K562 (cell line): ENCODE data around the gene SCUBE1. TPM values are rescaled to one million over a fixed set of nuclear protein-coding genes. Genes with fewer than 3 reads are reported as not detected.

Experiments used
- ATAC-seq: fragments of 200-7000 bp; cut with Tn5 transposase; 3 replicates; pipeline ENCODE4 v1.9.1; 2020; ENCODE audit warnings: moderate library complexity
- BruUV-seq: library from RNA; stranded (reverse); fragments of 400-500 nt; replicated peaks from 2 replicates; lab custom pipeline; 2021; lab: Mats Ljungman, UMichigan
- CTCF ChIA-PET: fragments of 300-600 bp; formaldehyde crosslinking; extraction: SDS; loops from one replicate; lab custom pipeline; 2021; ENCODE audit warnings: low intra/inter-chr PET ratio; lab: Yijun Ruan, JAX
- POLR2A ChIA-PET: fragments of 300-600, 350-650 bp; sonication (Branson Sonifier 250); formaldehyde crosslinking; extraction: SDS; loops from one replicate; lab custom pipeline; 2021; ENCODE audit warnings: antibody characterized with exemption, inconsistent platforms; lab: Yijun Ruan, JAX
- DNase-seq, 4 experiments: peaks; one replicate each; pipeline versions ENCODE4 v3.0.0 to v3.0.0-alpha.2; 2011 to 2018; ENCODE audit warnings: low spot score in 3 of 4, mixed read lengths in 3 of 4; ENCODE audit errors: extremely low read depth in 1 of 4
- FAIRE-seq: peaks from 2 replicates; lab custom pipeline; 2011; peaks lifted over from hg19 to GRCh38; lab: Jason Lieb, UNC
- H2AFZ ChIP-seq: 2 replicates; pipeline ENCODE4 v1.6.0; 2011; ENCODE audit warnings: low read depth, low read length, control low read depth, inconsistent platforms
- H3K27ac ChIP-seq: fragments of 200-600 bp; 3 replicates; pipeline ENCODE4 v1.8.0; 2011; ENCODE audit warnings: low read depth, mild to moderate bottlenecking, control low read depth, inconsistent platforms, low read length, moderate library complexity, mixed read lengths; ENCODE audit errors: extremely low read depth
- H3K27me3 ChIP-seq, 2 experiments: fragments of 300-600 bp in 1 of 2; 2 replicates in 1 of 2; 3 replicates in 1 of 2; pipeline versions ENCODE4 v1.6.0 to v1.8.0; 2011; ENCODE audit warnings: inconsistent platforms in 2 of 2, low read length in 2 of 2, mild to moderate bottlenecking in 1 of 2, mixed read lengths in 1 of 2, moderate library complexity in 1 of 2; ENCODE audit not compliant: control insufficient read depth in 2 of 2, insufficient read depth in 2 of 2
- H3K36me3 ChIP-seq: fragments of 300-600 bp; 3 replicates; pipeline ENCODE4 v1.8.0; 2011; ENCODE audit warnings: mild to moderate bottlenecking, low read length, inconsistent platforms; ENCODE audit not compliant: control insufficient read depth, insufficient read depth
- H3K4me1 ChIP-seq, 2 experiments: fragments of 200-600 bp in 1 of 2; replicated peaks in 1 of 2; 2 replicates in 1 of 2; 3 replicates in 1 of 2; pipeline versions ENCODE4 v1.5.1 to v1.8.0; 2011; ENCODE audit warnings: inconsistent platforms in 2 of 2, low read length in 2 of 2, mild to moderate bottlenecking in 1 of 2, mixed read lengths in 1 of 2, moderate library complexity in 1 of 2; ENCODE audit not compliant: control insufficient read depth in 2 of 2, insufficient read depth in 2 of 2
- H3K4me2 ChIP-seq: 2 replicates; pipeline ENCODE4 v1.6.1; 2011; ENCODE audit warnings: low read length, control low read depth, inconsistent platforms, mixed read lengths; ENCODE audit not compliant: insufficient read depth
- H3K4me3 ChIP-seq: fragments of 200-600 bp; sonication (generic), shearing (Covaris generic); 2 replicates; pipeline ENCODE4 v1.5.1; 2016; ENCODE audit warnings: control low read depth, inconsistent platforms
- H3K79me2 ChIP-seq: fragments of 200-600 bp; 3 replicates; pipeline ENCODE4 v1.8.0; 2011; ENCODE audit warnings: low read length, inconsistent platforms; ENCODE audit not compliant: control insufficient read depth, insufficient read depth
- H3K9ac ChIP-seq, 2 experiments: 2 replicates each; pipeline versions ENCODE4 v1.6.0 to v1.6.1; 2011; ENCODE audit warnings: low read depth in 2 of 2, low read length in 2 of 2, control low read depth in 1 of 2, inconsistent platforms in 1 of 2, mild to moderate bottlenecking in 1 of 2, mixed read lengths in 1 of 2; ENCODE audit not compliant: insufficient read depth in 1 of 2
- H3K9me1 ChIP-seq: one replicate; pipeline ENCODE4 v1.6.0; 2011; ENCODE audit warnings: inconsistent platforms, mild to moderate bottlenecking, low read length, moderate library complexity; ENCODE audit not compliant: control insufficient read depth, insufficient read depth
- H3K9me3 ChIP-seq: replicated peaks from 2 replicates; pipeline ENCODE4 v1.5.1; 2011; ENCODE audit warnings: low read depth, low read length, inconsistent platforms; ENCODE audit not compliant: control insufficient read depth, insufficient read depth
- H4K20me1 ChIP-seq: replicated peaks from 2 replicates; pipeline ENCODE4 v1.6.1; 2011; ENCODE audit warnings: low read length, inconsistent platforms, mixed read lengths; ENCODE audit not compliant: control insufficient read depth, insufficient read depth
- CBX8 ChIP-seq: fragments of 200-600 bp; sonication (generic); IDR thresholded peaks from 2 replicates; pipeline ENCODE4 v1.6.1; 2012; ENCODE audit warnings: borderline replicate concordance, mixed run types, low read depth, mild to moderate bottlenecking, moderate library complexity, mixed read lengths, low read length, control low read depth, inconsistent platforms; ENCODE audit not compliant: poor library complexity, severe bottlenecking; ENCODE audit errors: extremely low read depth
- CHD2 ChIP-seq: IDR thresholded peaks from 2 replicates; pipeline ENCODE4 v1.6.1; 2011; ENCODE audit warnings: low read depth, low read length
- EP400 ChIP-seq: fragments of 450-650 bp; IDR thresholded peaks from 2 replicates; pipeline ENCODE4 v1.6.1; 2017; ENCODE audit warnings: antibody characterized with exemption, mild to moderate bottlenecking, moderate library complexity
- FOXK1 ChIP-seq: sonication (generic); formaldehyde crosslinking; IDR thresholded peaks from 2 replicates; pipeline ENCODE4 v1.8.0; 2022; ENCODE audit warnings: missing genetic modification reagents, mild to moderate bottlenecking, borderline replicate concordance
- KLF1 ChIP-seq: fragments of 450-650 bp; IDR thresholded peaks from 2 replicates; pipeline ENCODE4 v1.6.1; 2016; ENCODE audit warnings: missing genetic modification characterization, missing compliant biosample characterization
- MEF2A ChIP-seq: IDR thresholded peaks from 2 replicates; pipeline ENCODE4 v1.6.1; 2011; ENCODE audit warnings: low read depth, mild to moderate bottlenecking, low read length, moderate library complexity; ENCODE audit not compliant: control insufficient read depth
- NELFE ChIP-seq: IDR thresholded peaks from 2 replicates; pipeline ENCODE4 v1.6.1; 2011; ENCODE audit warnings: mild to moderate bottlenecking; ENCODE audit not compliant: insufficient read depth, insufficient read length
- POLR2AphosphoS2 ChIP-seq: IDR thresholded peaks from 2 replicates; pipeline ENCODE4 v1.6.1; 2012; ENCODE audit warnings: low read length, improper control_type of control experiment
- RBM15 ChIP-seq: fragments of 200-400 bp; formaldehyde crosslinking; IDR thresholded peaks from 2 replicates; pipeline ENCODE4 v1.6.1; 2018; ENCODE audit warnings: mild to moderate bottlenecking, low read length, moderate library complexity; ENCODE audit not compliant: insufficient read depth
- SAFB ChIP-seq: fragments of 200-400 bp; formaldehyde crosslinking; IDR thresholded peaks from 2 replicates; pipeline ENCODE4 v1.6.1; 2017; ENCODE audit warnings: low read depth, low read length, borderline replicate concordance
- SOX6 ChIP-seq: fragments of 450-650 bp; IDR thresholded peaks from 2 replicates; pipeline ENCODE4 v1.6.1; 2014; ENCODE audit warnings: mild to moderate bottlenecking
- XRCC3 ChIP-seq: fragments of 450-650 bp; IDR thresholded peaks from 2 replicates; pipeline ENCODE4 v1.6.1; 2017; ENCODE audit warnings: mild to moderate bottlenecking, moderate library complexity
- ZKSCAN8 ChIP-seq: fragments of 200-800 bp; sonication (Bioruptor generic); IDR thresholded peaks from 2 replicates; pipeline ENCODE4 v1.6.1; 2016; ENCODE audit warnings: missing genetic modification characterization, missing compliant biosample characterization
- ZNF217 ChIP-seq: sonication (generic); formaldehyde crosslinking; IDR thresholded peaks from 2 replicates; pipeline ENCODE4 v1.8.0; 2022; ENCODE audit warnings: mild to moderate bottlenecking, missing genetic modification reagents
- ZNF507 ChIP-seq: conservative IDR thresholded peaks from 2 replicates; pipeline ENCODE4 v1.6.1; 2017; ENCODE audit warnings: missing genetic modification characterization, missing compliant biosample characterization
- WGBS: fragments of 100-300 bp; shearing (Covaris generic); methylation state at CpG from one replicate; pipeline ENCODE4 v1.1.6; 2016; ENCODE audit warnings: low coverage, mixed read lengths; ENCODE audit not compliant: insufficient coverage; ENCODE audit errors: missing lambda C conversion rate; 5-methylcytosine and 5-hydroxymethylcytosine counted together
- in situ Hi-C: fragments of 300-500 bp; cut with MboI; formaldehyde crosslinking; loops from 4 replicates; pipeline ENCODE4 v1.15.0; 2018; ENCODE audit warnings: inconsistent platforms, mixed read lengths
- intact Hi-C: fragments of 100-400 bp; cut with micrococcal nuclease; formaldehyde crosslinking; loops from 2 replicates; pipeline ENCODE4 v1.14.2; 2022
- polyA plus RNA-seq, 8 experiments: library from polyadenylated mRNA; depleted of rRNA in 4 of 8; stranded (reverse) in 5 of 8; unstranded in 3 of 8; fragments of >200 nt; fragmentation: Nextera tagmentation in 2 of 8; fragmentation: Illumina TruSeq in 1 of 8; extraction: Ambion mirVana in 2 of 8; extraction: Trizol in 1 of 8; gene quantifications; 2 replicates each; pipeline versions ENCODE4 v1.2.1 to v1.2.3, GENCODE V29; 2011 to 2014; ENCODE audit warnings: inconsistent platforms in 1 of 8, missing spikeins in 1 of 8
- total RNA-seq, 7 experiments: library from RNA; depleted of rRNA in 6 of 7; stranded (reverse); fragments of >200 nt in 6 of 7; fragmentation: Illumina TruSeq in 2 of 7; extraction: Trizol in 2 of 7; gene quantifications; 2 replicates each; pipeline versions ENCODE4 v1.2.1 to v1.2.3, GENCODE V29; 2011 to 2021; ENCODE audit warnings: low replicate concordance in 1 of 7
- TF ChIP-seq, protein P1 (sequence below): sonication (generic); formaldehyde crosslinking; IDR thresholded peaks from 2 replicates; pipeline ENCODE4 v1.8.0; 2022; ENCODE audit warnings: mild to moderate bottlenecking, missing genetic modification reagents
- TF ChIP-seq, protein P2 (sequence below): fragments of 450-650 bp; IDR thresholded peaks from 2 replicates; pipeline ENCODE4 v1.7.0; 2016; ENCODE audit warnings: borderline replicate concordance
- TF ChIP-seq, protein P3 (sequence below): sonication (generic); formaldehyde crosslinking; IDR thresholded peaks from 2 replicates; pipeline ENCODE4 v1.5.0; 2020; ENCODE audit warnings: missing genetic modification reagents

Gene SCUBE1
- total and polyA plus RNA-seq, 9 of the 15 experiments (the other 6 are each of a cell fraction or from before 2014, with no cell fraction given), result 0.03 to 0.47 (median 0.29) TPM; not detected in 6

DNA sequence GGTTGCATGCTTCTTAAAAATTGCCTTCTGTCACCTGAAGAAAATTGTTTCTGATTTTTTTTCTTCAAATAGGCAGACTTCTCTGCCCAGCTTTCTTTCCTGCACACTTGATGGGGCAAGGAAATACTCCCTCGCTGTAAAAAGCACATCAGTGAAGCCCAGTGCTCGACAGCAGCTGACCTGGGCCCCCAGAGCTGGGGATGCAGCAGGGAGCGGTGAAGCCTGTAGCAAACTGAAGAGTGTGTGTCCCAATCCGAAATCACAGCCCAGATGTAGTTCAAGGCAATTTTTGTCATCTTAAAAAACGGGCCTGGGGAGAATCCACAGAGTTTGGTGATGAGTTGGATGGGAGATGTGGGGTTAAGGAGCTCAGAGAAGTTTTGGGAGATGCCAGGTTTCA, 41.7 kb upstream of the SCUBE1 start:
- Histone ChIP-seq H3K27ac (no peak overlapping the region), H3K4me2 (no peak overlapping the region), H3K27me3 (peaks cover 0 to 5% of the 10 kb centered on the region in 2 experiments; a peak in 1 of 5 replicates), H2AFZ (no peak overlapping the region), H3K4me3 (no peak overlapping the region), H3K9ac (no peak overlapping the region), H3K79me2 (no peaks in the 10 kb centered on the region), H3K9me1 (no peaks in the 10 kb centered on the region), H3K4me1 (peaks cover 0 to 8% of the 10 kb centered on the region in 2 experiments; a peak in 2 of 5 replicates), H3K9me3 (no peaks in the 10 kb centered on the region), H3K36me3 (no peaks in the 10 kb centered on the region), H4K20me1 (no peaks in the 10 kb centered on the region)
- no peak for ATAC-seq
- no peak for FAIRE-seq
- in situ Hi-C loops (no loop called here), intact Hi-C loops (loop anchor here (1.0 to 5.0 kb wide), 3 partner anchors 110 to 1242 kb away; no protein-coding TSS in a partner anchor)
- TF ChIP-seq, protein P1, sequence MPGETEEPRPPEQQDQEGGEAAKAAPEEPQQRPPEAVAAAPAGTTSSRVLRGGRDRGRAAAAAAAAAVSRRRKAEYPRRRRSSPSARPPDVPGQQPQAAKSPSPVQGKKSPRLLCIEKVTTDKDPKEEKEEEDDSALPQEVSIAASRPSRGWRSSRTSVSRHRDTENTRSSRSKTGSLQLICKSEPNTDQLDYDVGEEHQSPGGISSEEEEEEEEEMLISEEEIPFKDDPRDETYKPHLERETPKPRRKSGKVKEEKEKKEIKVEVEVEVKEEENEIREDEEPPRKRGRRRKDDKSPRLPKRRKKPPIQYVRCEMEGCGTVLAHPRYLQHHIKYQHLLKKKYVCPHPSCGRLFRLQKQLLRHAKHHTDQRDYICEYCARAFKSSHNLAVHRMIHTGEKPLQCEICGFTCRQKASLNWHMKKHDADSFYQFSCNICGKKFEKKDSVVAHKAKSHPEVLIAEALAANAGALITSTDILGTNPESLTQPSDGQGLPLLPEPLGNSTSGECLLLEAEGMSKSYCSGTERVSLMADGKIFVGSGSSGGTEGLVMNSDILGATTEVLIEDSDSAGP (CRISPR knock-in tag), result no peak
- TF ChIP-seq ZNF217, result no peak
- TF ChIP-seq, protein P2, sequence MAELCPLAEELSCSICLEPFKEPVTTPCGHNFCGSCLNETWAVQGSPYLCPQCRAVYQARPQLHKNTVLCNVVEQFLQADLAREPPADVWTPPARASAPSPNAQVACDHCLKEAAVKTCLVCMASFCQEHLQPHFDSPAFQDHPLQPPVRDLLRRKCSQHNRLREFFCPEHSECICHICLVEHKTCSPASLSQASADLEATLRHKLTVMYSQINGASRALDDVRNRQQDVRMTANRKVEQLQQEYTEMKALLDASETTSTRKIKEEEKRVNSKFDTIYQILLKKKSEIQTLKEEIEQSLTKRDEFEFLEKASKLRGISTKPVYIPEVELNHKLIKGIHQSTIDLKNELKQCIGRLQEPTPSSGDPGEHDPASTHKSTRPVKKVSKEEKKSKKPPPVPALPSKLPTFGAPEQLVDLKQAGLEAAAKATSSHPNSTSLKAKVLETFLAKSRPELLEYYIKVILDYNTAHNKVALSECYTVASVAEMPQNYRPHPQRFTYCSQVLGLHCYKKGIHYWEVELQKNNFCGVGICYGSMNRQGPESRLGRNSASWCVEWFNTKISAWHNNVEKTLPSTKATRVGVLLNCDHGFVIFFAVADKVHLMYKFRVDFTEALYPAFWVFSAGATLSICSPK, result no peak
- no peak for TF ChIP-seq POLR2AphosphoS2
- TF ChIP-seq EP400, result no peak
- TF ChIP-seq KLF1, result no peak
- no peak for TF ChIP-seq RBM15
- no peak for TF ChIP-seq XRCC3
- no peak for TF ChIP-seq SAFB
- TF ChIP-seq CBX8, result no peak
- TF ChIP-seq, protein P3, sequence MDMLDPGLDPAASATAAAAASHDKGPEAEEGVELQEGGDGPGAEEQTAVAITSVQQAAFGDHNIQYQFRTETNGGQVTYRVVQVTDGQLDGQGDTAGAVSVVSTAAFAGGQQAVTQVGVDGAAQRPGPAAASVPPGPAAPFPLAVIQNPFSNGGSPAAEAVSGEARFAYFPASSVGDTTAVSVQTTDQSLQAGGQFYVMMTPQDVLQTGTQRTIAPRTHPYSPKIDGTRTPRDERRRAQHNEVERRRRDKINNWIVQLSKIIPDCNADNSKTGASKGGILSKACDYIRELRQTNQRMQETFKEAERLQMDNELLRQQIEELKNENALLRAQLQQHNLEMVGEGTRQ (CRISPR knock-in tag), result no peak
- no peak for TF ChIP-seq ZKSCAN8 (CRISPR knock-in tag)
- TF ChIP-seq MEF2A, result no peak
- TF ChIP-seq NELFE, result no peak
- TF ChIP-seq CHD2, result no peak
- no peak for TF ChIP-seq SOX6
- TF ChIP-seq ZNF507 (tag), result no peak
- no peak for TF ChIP-seq FOXK1
- ChIA-PET POLR2A (no interaction called here), CTCF (interaction anchor here (0.8 to 4.0 kb wide), 5 partner anchors 17 to 154 kb away, joined by 3 to 22 read pairs (median 7); no protein-coding TSS in a partner anchor)
- DNase-seq, result no peak
- WGBS, result 0% methylated on average over 5 of the region's 5 CpGs
- BruUV-seq, result no TSS peak
